Mucosa of descending colon (tissue), 3 donors: ENCODE data around the gene IFT43. TPM values are rescaled to one million over a fixed set of nuclear protein-coding genes. Genes with fewer than 3 reads are reported as not detected.

Experiments
- ATAC-seq: fragments of 200-7000 bp; cut with Tn5 transposase; one replicate; pipeline ENCODE4 v1.9.1; 2020; ENCODE audit warnings: mild to moderate bottlenecking, moderate library complexity
- DNase-seq, 3 donors: peaks; one replicate each; pipeline ENCODE4 v3.0.0-alpha.2; 2020
- H3K36me3 ChIP-seq: fragments of 200-600 bp; one replicate; pipeline ENCODE4 v1.8.0; 2021; ENCODE audit warnings: low read depth, mild to moderate bottlenecking
- H3K4me1 ChIP-seq: fragments of 200-600 bp; one replicate; pipeline ENCODE4 v1.8.0; 2021; ENCODE audit warnings: low read depth, mild to moderate bottlenecking
- H3K4me3 ChIP-seq: fragments of 200-600 bp; one replicate; pipeline ENCODE4 v1.8.0; 2021; ENCODE audit warnings: mild to moderate bottlenecking
- H3K9me3 ChIP-seq: fragments of 200-600 bp; one replicate; pipeline ENCODE4 v1.8.0; 2021; ENCODE audit warnings: mild to moderate bottlenecking
- CTCF ChIP-seq: fragments of 200-600 bp; IDR thresholded peaks from one replicate; pipeline ENCODE4 v1.8.0; 2022; ENCODE audit warnings: antibody characterized with exemption, mild to moderate bottlenecking
- intact Hi-C, 2 donors: fragments of 100-400 bp; cut with DNase I in 1 of 2; cut with micrococcal nuclease in 1 of 2; formaldehyde crosslinking; loops; one replicate each; pipeline versions ENCODE4 v1.11.0 to v1.11.1; 2022; cut with DNase I, micrococcal nuclease
- total RNA-seq, 3 donors: library from RNA; stranded (reverse); fragmentation: NEBNext Ultra II Directional in 2 of 3; extraction: Animal tissue kit (Norgen Biotek cat#: 25700) in 2 of 3; gene quantifications; one replicate each; pipeline versions ENCODE4 v1.2.1 to v1.2.4, GENCODE V29; 2021 to 2023
- donor health status: DM: no; HTN: no; CAD: no; lungs with moderate emphysema.
- donor health status: DM: no; HTN: no; CAD: no.
- donor health status: DM: no; HTN: yes; CAD: no.

The IFT43 gene
- total RNA-seq, 3 donors from 2014 or later: 27.3 to 64.0 (median 27.5) TPM

- Histone ChIP-seq H3K4me3 (no peak overlapping the region), H3K9me3 (no peaks in the 10 kb centered on the region), H3K4me1 (no peaks in the 10 kb centered on the region), H3K36me3 (no peaks in the 10 kb centered on the region)
- DNase-seq (no peak), ATAC-seq (no peak)
- intact Hi-C loops: no loop called here
- no peak for TF ChIP-seq CTCF
These were observed 127.5 kb downstream of the IFT43 start for GRCh38 chr14:76112889-76113624.

- ATAC-seq (no peak), DNase-seq (no peak)
- Histone ChIP-seq H3K4me3 (no peak overlapping the region), H3K9me3 (no peaks in the 10 kb centered on the region), H3K36me3 (no peaks in the 10 kb centered on the region), H3K4me1 (no peaks in the 10 kb centered on the region)
- intact Hi-C loops: no loop called here
- TF ChIP-seq CTCF: no peak
These were observed 128.1 kb downstream of the IFT43 start for GRCh38 chr14:76113691-76114090.

GRCh38 chr14:76115010-76115422 is 129.5 kb downstream of the IFT43 start:
- ATAC-seq (no peak), DNase-seq (no peak)
- no peak for TF ChIP-seq CTCF
- Histone ChIP-seq H3K36me3 (no peaks in the 10 kb centered on the region), H3K9me3 (no peaks in the 10 kb centered on the region), H3K4me1 (no peaks in the 10 kb centered on the region), H3K4me3 (no peak overlapping the region)
- intact Hi-C loops: no loop called here

GRCh38 chr14:76117789-76118484 is 132.4 kb downstream of the IFT43 start:
- DNase-seq (no peak), ATAC-seq (no peak)
- Histone ChIP-seq H3K9me3 (no peaks in the 10 kb centered on the region), H3K4me1 (no peaks in the 10 kb centered on the region), H3K36me3 (no peaks in the 10 kb centered on the region), H3K4me3 (no peak overlapping the region)
- intact Hi-C loops: no loop called here
- TF ChIP-seq CTCF: no peak

GRCh38 chr14:76118594-76118993 is 133.0 kb downstream of the IFT43 start:
- Histone ChIP-seq H3K36me3 (no peaks in the 10 kb centered on the region), H3K4me1 (no peaks in the 10 kb centered on the region), H3K4me3 (no peak overlapping the region), H3K9me3 (no peaks in the 10 kb centered on the region)
- intact Hi-C loops: no loop called here
- ATAC-seq: no peak
- TF ChIP-seq CTCF: no peak
- DNase-seq: no peak
